ENCODE data around the gene RNASET2.
"Not testable (repeated sequence)": the region's sequence is repeated elsewhere in the genome, so short reads cannot be mapped to it uniquely, and the experiment has no call there.

The RNASET2 gene

GRCh38 chr6:166969390-166970002 is 13.1 kb upstream of the RNASET2 start:
- DNase-seq: no peak

GRCh38 chr6:166966268-166966667 is 9.9 kb upstream of the RNASET2 start:
- DNase-seq: no peak

GRCh38 chr6:166960609-166960978 is 4.2 kb upstream of the RNASET2 start:
- DNase-seq: no peak

GRCh38 chr6:166959911-166960608 is 3.7 kb upstream of the RNASET2 start:
- no peak for DNase-seq

- no peak for DNase-seq
These were observed 2.8 kb upstream of the RNASET2 start for GRCh38 chr6:166958926-166959861.

- DNase-seq: no peak
These were observed 1.4 kb upstream of the RNASET2 start for GRCh38 chr6:166957805-166958076.

GRCh38 chr6:166957087-166957804 is 896 bp upstream of the RNASET2 start:
- DNase-seq: no peak

- no peak for DNase-seq
These were observed 396 bp downstream of the RNASET2 start for GRCh38 chr6:166955865-166956443.

- no peak for DNase-seq
These were observed 1.1 kb downstream of the RNASET2 start for GRCh38 chr6:166955121-166955864.

- no peak for DNase-seq
These were observed 2.1 kb downstream of the RNASET2 start for GRCh38 chr6:166954118-166954713.

- DNase-seq: no peak
These were observed 3.5 kb downstream of the RNASET2 start for GRCh38 chr6:166952567-166953486.

- DNase-seq: no peak
These were observed 4.2 kb downstream of the RNASET2 start for GRCh38 chr6:166952121-166952520.

GRCh38 chr6:166951670-166952060 is 4.7 kb downstream of the RNASET2 start:
- DNase-seq: no peak

- DNase-seq: not testable (repeated sequence)
These were observed 5.3 kb downstream of the RNASET2 start for GRCh38 chr6:166950892-166951669.

GRCh38 chr6:166950443-166950821 is 5.9 kb downstream of the RNASET2 start:
- DNase-seq: no peak

GRCh38 chr6:166949528-166950442 is 6.6 kb downstream of the RNASET2 start:
- DNase-seq: no peak

- DNase-seq: not testable (repeated sequence)
These were observed 7.6 kb downstream of the RNASET2 start for GRCh38 chr6:166948724-166949123.

- DNase-seq: no peak
These were observed 9.1 kb downstream of the RNASET2 start for GRCh38 chr6:166947251-166947650.

- DNase-seq: no peak
These were observed 10.2 kb downstream of the RNASET2 start for GRCh38 chr6:166946125-166946524.
